HepG2 (cell line): Measurements from ENCODE around the gene ZDHHC19. TPM values are rescaled to one million over a fixed set of nuclear protein-coding genes. Genes with fewer than 3 reads are reported as not detected.

Experiments
- ATAC-seq: fragments of 200-7000 bp; cut with Tn5 transposase; 3 replicates; pipeline ENCODE4 v1.9.1; 2020; ENCODE audit warnings: mild to moderate bottlenecking, moderate library complexity
- BruUV-seq: library from RNA; stranded (reverse); fragments of 400-500 nt; replicated peaks from 2 replicates; lab custom pipeline; 2021; lab: Mats Ljungman, UMichigan
- CTCF ChIA-PET: fragments of 300-600 bp; formaldehyde crosslinking; extraction: SDS; loops from one replicate; lab custom pipeline; 2021; ENCODE audit warnings: low total read pairs, inconsistent platforms, low intra/inter-chr PET ratio; lab: Yijun Ruan, JAX
- POLR2A ChIA-PET: fragments of 350-600 bp; sonication (Branson Sonifier 250); formaldehyde crosslinking; loops from one replicate; lab custom pipeline; 2020; ENCODE audit warnings: antibody characterized with exemption, inconsistent platforms; lab: Yijun Ruan, JAX
- DNase-seq: peaks from one replicate; pipeline ENCODE4 v3.0.0-alpha.2; 2015; ENCODE audit warnings: low spot score
- FAIRE-seq: peaks from 3 replicates; lab custom pipeline; 2011; peaks lifted over from hg19 to GRCh38; lab: Jason Lieb, UNC
- H2AFZ ChIP-seq: one replicate; pipeline ENCODE4 v1.6.1; 2011; ENCODE audit warnings: low read length, inconsistent platforms
- H3K27ac ChIP-seq: fragments of 300-600 bp; 3 replicates; pipeline ENCODE4 v1.8.0; 2011; ENCODE audit warnings: mixed run types, mild to moderate bottlenecking, mixed read lengths, low read length, inconsistent platforms; ENCODE audit not compliant: insufficient read depth; ENCODE audit errors: extremely low read length
- H3K27me3 ChIP-seq, 2 experiments: fragments of 200-600 bp in 1 of 2; 2 replicates in 1 of 2; 3 replicates in 1 of 2; pipeline versions ENCODE4 v1.6.0 to v1.8.0; 2011; ENCODE audit warnings: low read length in 2 of 2, mild to moderate bottlenecking in 2 of 2, moderate library complexity in 2 of 2, inconsistent platforms in 1 of 2; ENCODE audit not compliant: insufficient read depth in 2 of 2, control insufficient read depth in 1 of 2
- H3K36me3 ChIP-seq, 2 experiments: fragments of 200-600 bp in 1 of 2; replicated peaks in 1 of 2; 2 replicates in 1 of 2; 3 replicates in 1 of 2; pipeline versions ENCODE4 v1.5.1 to v1.8.0; 2011; ENCODE audit warnings: low read length in 2 of 2, inconsistent platforms in 1 of 2; ENCODE audit not compliant: insufficient read depth in 2 of 2, control insufficient read depth in 1 of 2
- H3K4me1 ChIP-seq: 2 replicates; pipeline ENCODE4 v1.5.1; 2012; ENCODE audit warnings: low read length, inconsistent platforms; ENCODE audit not compliant: insufficient read depth
- H3K4me2 ChIP-seq: 2 replicates; pipeline ENCODE4 v1.6.0; 2011; ENCODE audit warnings: low read depth, low read length, inconsistent platforms
- H3K4me3 ChIP-seq, 3 experiments: fragments of 200-600 bp in 1 of 3; sonication (generic), shearing (Covaris generic) in 1 of 3; replicated peaks in 1 of 3; 2 replicates each; pipeline ENCODE4 v1.5.1; 2011 to 2016; ENCODE audit warnings: low read length in 3 of 3, inconsistent platforms in 2 of 3, low read depth in 2 of 3, mild to moderate bottlenecking in 2 of 3, control low read depth in 1 of 3, mixed read lengths in 1 of 3; ENCODE audit not compliant: insufficient read depth in 1 of 3
- H3K79me2 ChIP-seq: one replicate; pipeline ENCODE4 v1.6.1; 2011; ENCODE audit warnings: low read length, inconsistent platforms; ENCODE audit not compliant: insufficient read depth
- H3K9ac ChIP-seq: 2 replicates; pipeline ENCODE4 v1.6.0; 2011; ENCODE audit warnings: mild to moderate bottlenecking, low read depth, low read length, inconsistent platforms; ENCODE audit not compliant: insufficient read depth
- H3K9me3 ChIP-seq: 2 replicates; pipeline ENCODE4 v1.5.1; 2012; ENCODE audit warnings: mild to moderate bottlenecking, low read length
- H4K20me1 ChIP-seq: 2 replicates; pipeline ENCODE4 v1.6.0; 2011; ENCODE audit warnings: inconsistent platforms, mild to moderate bottlenecking, low read length, moderate library complexity; ENCODE audit not compliant: insufficient read depth
- GPN1 ChIP-seq: sonication (generic); formaldehyde crosslinking; IDR thresholded peaks from 2 replicates; pipeline ENCODE4 v1.5.1; 2020; ENCODE audit warnings: missing genetic modification reagents, borderline replicate concordance
- HOXA7 ChIP-seq: sonication (generic); formaldehyde crosslinking; IDR thresholded peaks from 2 replicates; pipeline ENCODE4 v1.8.1; 2022; ENCODE audit warnings: mild to moderate bottlenecking, missing genetic modification reagents, moderate library complexity
- KAT7 ChIP-seq: IDR thresholded peaks from 2 replicates; pipeline ENCODE4 v1.6.1; 2018; ENCODE audit warnings: borderline replicate concordance, missing compliant biosample characterization
- KLF11 ChIP-seq: IDR thresholded peaks from 2 replicates; pipeline ENCODE4 v1.6.1; 2016; ENCODE audit warnings: missing compliant biosample characterization
- MAFF ChIP-seq: IDR thresholded peaks from 2 replicates; pipeline ENCODE4 v1.6.1; 2011; ENCODE audit warnings: low read depth, low read length, improper control_type of control experiment
- MXD4 ChIP-seq: IDR thresholded peaks from 2 replicates; pipeline ENCODE4 v1.6.1; 2016; ENCODE audit warnings: mild to moderate bottlenecking, missing biosample characterization, missing genetic modification reagents
- SMARCC2 ChIP-seq: fragments of 450-650 bp; IDR thresholded peaks from 2 replicates; pipeline ENCODE4 v1.6.1; 2017; ENCODE audit warnings: antibody characterized with exemption, mild to moderate bottlenecking
- U2AF1 ChIP-seq: fragments of 200-400 bp; formaldehyde crosslinking; optimal IDR thresholded peaks from 2 replicates; pipeline ENCODE3; 2017; ENCODE audit warnings: mild to moderate bottlenecking, low read depth, low read length
- ZFP1 ChIP-seq: IDR thresholded peaks from 2 replicates; pipeline ENCODE4 v1.6.1; 2016
- ZNF263 ChIP-seq: sonication (generic); formaldehyde crosslinking; IDR thresholded peaks from 2 replicates; pipeline ENCODE4 v1.4.0; 2020; ENCODE audit warnings: missing genetic modification reagents
- ZNF3 ChIP-seq: IDR thresholded peaks from 2 replicates; pipeline ENCODE4 v1.7.0; 2017; ENCODE audit warnings: inconsistent platforms
- ZNF563 ChIP-seq: sonication (generic); formaldehyde crosslinking; IDR thresholded peaks from 2 replicates; pipeline ENCODE4 v1.8.0; 2022; ENCODE audit warnings: mild to moderate bottlenecking, moderate library complexity, missing genetic modification reagents
- ZNF672 ChIP-seq: sonication (generic); formaldehyde crosslinking; IDR thresholded peaks from 2 replicates; pipeline ENCODE4 v1.8.1; 2022; ENCODE audit warnings: missing genetic modification reagents
- WGBS: methylation state at CpG from one replicate; pipeline ENCODE4 v1.1.6; 2017; ENCODE audit warnings: low lambda C conversion rate; 5-methylcytosine and 5-hydroxymethylcytosine counted together
- in situ Hi-C: cut with HindIII; loops from 2 replicates; pipeline ENCODE4 v1.10.0; 2017; ENCODE audit warnings: low pct_unique_long_range_greater_than_20kb; ENCODE audit not compliant: extremely low pct_ligation_motif_present
- intact Hi-C: fragments of 100-400 bp; cut with micrococcal nuclease; formaldehyde crosslinking; loops from one replicate; pipeline ENCODE4 v1.10.0; 2022; ENCODE audit not compliant: unreplicated experiment
- polyA plus RNA-seq, 8 experiments: library from polyadenylated mRNA; depleted of rRNA in 3 of 8; stranded (reverse) in 7 of 8; unstranded in 1 of 8; fragments of >200 nt; fragmentation: Illumina TruSeq in 4 of 8; extraction: Trizol in 4 of 8; gene quantifications; 2 replicates each; pipeline versions ENCODE4 v1.2.1 to v1.2.3, GENCODE V29; 2011 to 2016; ENCODE audit warnings: low read depth in 4 of 8, missing spikeins in 1 of 8, mixed read lengths in 1 of 8; ENCODE audit not compliant: insufficient read depth in 1 of 8
- total RNA-seq, 5 experiments: library from RNA; depleted of rRNA; stranded (reverse); fragments of >200 nt; fragmentation: Illumina TruSeq; extraction: Trizol; gene quantifications; 2 replicates each; pipeline ENCODE4 v1.2.3, GENCODE V29; 2016; ENCODE audit warnings: low read depth in 1 of 5
- TF ChIP-seq, protein P1 (sequence below): sonication (generic); IDR thresholded peaks from 2 replicates; pipeline ENCODE4 v1.6.1; 2016; ENCODE audit warnings: low read depth, borderline replicate concordance
- TF ChIP-seq, protein P2 (sequence below): IDR thresholded peaks from 2 replicates; pipeline ENCODE4 v1.6.1; 2018; ENCODE audit warnings: missing genetic modification reagents

Gene ZDHHC19
- total and polyA plus RNA-seq, 2 of the 13 experiments (the other 11 are each of a cell fraction or from before 2014, with no cell fraction given): 0.22 to 0.53 TPM

DNA sequence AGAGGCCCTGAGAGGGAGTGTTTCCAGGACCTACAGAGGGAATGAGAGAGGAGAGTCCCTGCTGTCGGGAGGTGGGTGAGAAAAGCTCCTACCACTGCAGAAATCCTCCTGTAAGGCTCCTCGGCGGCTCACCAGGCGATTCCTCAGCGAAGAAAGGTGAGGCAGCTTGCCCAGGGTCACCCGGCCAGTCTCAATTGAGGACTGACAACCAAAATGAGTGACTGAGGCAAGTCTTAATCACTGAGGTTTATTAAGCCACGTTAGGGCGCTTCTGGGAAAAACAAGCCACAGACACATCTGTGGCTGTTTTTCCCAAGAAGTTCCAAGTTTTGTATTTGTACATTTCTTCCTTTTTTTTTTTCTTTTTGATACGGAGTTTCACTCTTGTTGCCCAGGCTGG, 48.5 kb downstream of the ZDHHC19 start (continued):
- TF ChIP-seq KLF11 (CRISPR knock-in tag): no peak

DNA sequence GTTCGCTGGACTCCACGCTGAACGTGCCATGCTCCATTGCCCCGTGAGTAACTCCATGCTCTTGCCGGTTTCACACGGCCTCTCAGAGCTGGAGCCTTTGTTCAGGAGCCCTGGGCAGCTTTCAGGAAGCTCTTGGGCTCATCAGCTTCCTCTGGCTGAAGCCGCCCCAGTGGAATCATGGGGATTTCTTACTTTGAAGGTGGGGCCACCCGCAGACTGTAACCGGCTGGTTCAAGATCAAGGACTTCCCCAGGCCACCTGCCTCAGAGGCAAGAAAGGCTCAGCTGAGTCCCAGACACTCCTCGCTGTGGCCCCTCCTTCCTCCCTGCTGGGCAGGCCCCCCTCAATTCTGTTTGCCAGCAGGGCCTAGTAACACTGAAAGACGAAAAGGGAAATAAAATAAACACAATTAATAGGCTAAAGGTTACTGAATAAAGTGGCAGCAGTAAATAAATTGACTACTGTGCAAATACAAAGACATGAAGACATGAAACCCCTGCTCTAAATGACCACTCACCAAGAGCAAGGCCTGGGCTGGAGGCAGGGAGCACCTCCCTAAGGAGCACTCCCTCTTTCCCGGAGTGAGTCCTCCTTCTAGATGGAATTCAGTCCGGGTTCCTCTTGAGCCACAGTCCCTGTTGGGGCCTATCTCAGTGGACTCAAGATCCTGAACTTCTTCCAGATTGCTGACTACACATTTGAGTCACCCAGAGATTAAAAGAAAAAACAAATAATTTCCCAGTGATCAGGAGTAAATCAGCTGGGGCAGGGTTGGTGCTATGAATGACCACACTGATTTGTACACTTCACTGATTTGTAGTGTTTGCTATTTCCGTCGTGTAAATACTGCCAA, 51.0 kb downstream of the ZDHHC19 start:
- peak; percentile 99 for TF ChIP-seq ZNF263 (CRISPR knock-in tag)
- TF ChIP-seq ZNF672 (CRISPR knock-in tag): no peak
- 0 out of 2 replicates have a peak, but pooled peaks have one; percentile 9 for TF ChIP-seq MAFF
- TF ChIP-seq, all 625 proteins: peak for 2
- no peak overlapping the region for H3K4me3 ChIP-seq
- FAIRE-seq (no peak), ATAC-seq (no peak), DNase-seq (no peak)
- no peak overlapping the region for H2AFZ ChIP-seq
- H3K27me3 ChIP-seq: no peaks in the 10 kb centered on the region; a peak in 3 of 5 replicates
- no TSS peak for BruUV-seq
- H4K20me1 ChIP-seq: no peaks in the 10 kb centered on the region
- H3K4me2 ChIP-seq: no peak overlapping the region
- no peaks in the 10 kb centered on the region for H3K9me3 ChIP-seq
- ChIA-PET CTCF (no interaction called here), POLR2A (no interaction called here)
- H3K27ac ChIP-seq: no peak overlapping the region
- H3K79me2 ChIP-seq: no peaks in the 10 kb centered on the region
- WGBS: 37% methylated on average over 12 of the region's 15 CpGs
- H3K9ac ChIP-seq: no peak overlapping the region
- no peaks in the 10 kb centered on the region for H3K36me3 ChIP-seq
- in situ Hi-C loops: no loop called here
- intact Hi-C loops: no loop called here
- peaks cover 34% of the 10 kb centered on the region for H3K4me1 ChIP-seq

DNA sequence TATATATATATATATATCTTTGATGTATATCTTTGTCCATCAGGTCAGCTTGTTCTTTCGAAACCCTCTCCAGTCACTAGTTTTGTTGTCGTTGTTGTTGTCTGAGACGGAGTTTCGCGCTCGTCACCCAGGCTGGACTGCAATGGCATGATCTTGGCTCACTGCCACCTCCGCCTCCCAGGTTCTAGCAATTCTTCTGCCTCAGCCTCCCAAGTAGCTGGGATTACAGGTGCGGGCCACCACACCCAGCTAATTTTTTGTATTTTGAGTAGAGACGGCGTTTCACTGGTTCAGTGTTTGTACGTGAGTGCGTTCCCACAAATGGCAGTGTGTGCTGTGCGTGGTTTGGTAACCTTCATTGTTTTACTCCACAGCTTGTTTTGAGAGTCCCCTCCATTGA, 51.7 kb downstream of the ZDHHC19 start:
- CTCF ChIA-PET: no interaction called here
- WGBS: 89% methylated on average over 13 of the region's 13 CpGs
- FAIRE-seq: no peak
- TF ChIP-seq, protein P1, sequence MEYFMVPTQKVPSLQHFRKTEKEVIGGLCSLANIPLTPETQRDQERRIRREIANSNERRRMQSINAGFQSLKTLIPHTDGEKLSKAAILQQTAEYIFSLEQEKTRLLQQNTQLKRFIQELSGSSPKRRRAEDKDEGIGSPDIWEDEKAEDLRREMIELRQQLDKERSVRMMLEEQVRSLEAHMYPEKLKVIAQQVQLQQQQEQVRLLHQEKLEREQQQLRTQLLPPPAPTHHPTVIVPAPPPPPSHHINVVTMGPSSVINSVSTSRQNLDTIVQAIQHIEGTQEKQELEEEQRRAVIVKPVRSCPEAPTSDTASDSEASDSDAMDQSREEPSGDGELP: no peak
- TF ChIP-seq MXD4 (CRISPR knock-in tag) (no peak), HOXA7 (CRISPR knock-in tag) (no peak), ZFP1 (CRISPR knock-in tag) (no peak), KAT7 (no peak), SMARCC2 (no peak), GPN1 (CRISPR knock-in tag) (no peak), ZNF563 (no peak), ZNF3 (CRISPR knock-in tag) (no peak), U2AF1 (no peak)
- TF ChIP-seq, protein P2, sequence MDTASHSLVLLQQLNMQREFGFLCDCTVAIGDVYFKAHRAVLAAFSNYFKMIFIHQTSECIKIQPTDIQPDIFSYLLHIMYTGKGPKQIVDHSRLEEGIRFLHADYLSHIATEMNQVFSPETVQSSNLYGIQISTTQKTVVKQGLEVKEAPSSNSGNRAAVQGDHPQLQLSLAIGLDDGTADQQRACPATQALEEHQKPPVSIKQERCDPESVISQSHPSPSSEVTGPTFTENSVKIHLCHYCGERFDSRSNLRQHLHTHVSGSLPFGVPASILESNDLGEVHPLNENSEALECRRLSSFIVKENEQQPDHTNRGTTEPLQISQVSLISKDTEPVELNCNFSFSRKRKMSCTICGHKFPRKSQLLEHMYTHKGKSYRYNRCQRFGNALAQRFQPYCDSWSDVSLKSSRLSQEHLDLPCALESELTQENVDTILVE (CRISPR knock-in tag): no peak

More for the DNA sequence above, 51.7 kb downstream of the ZDHHC19 start:
- POLR2A ChIA-PET: no interaction called here
- Histone ChIP-seq H3K36me3 (no peaks in the 10 kb centered on the region), H3K9me3 (no peaks in the 10 kb centered on the region), H3K4me1 (peaks cover 28% of the 10 kb centered on the region), H3K27me3 (no peaks in the 10 kb centered on the region; a peak in 3 of 5 replicates), H4K20me1 (no peaks in the 10 kb centered on the region), H2AFZ (no peak overlapping the region), H3K79me2 (no peaks in the 10 kb centered on the region), H3K4me3 (no peak overlapping the region), H3K27ac (no peak overlapping the region), H3K9ac (no peak overlapping the region), H3K4me2 (no peak overlapping the region)
- BruUV-seq: no TSS peak
- in situ Hi-C loops (no loop called here), intact Hi-C loops (no loop called here)
- DNase-seq: no peak
- no peak for ATAC-seq
